Measurements from ENCODE around the gene PAPSS2. TPM values are rescaled to one million over a fixed set of nuclear protein-coding genes. Genes with fewer than 3 reads are reported as not detected.

Gene PAPSS2
- total RNA-seq, 2 experiments from 2014 or later = 0.22 to 0.40 TPM

- CTCF ChIA-PET = interaction anchor here (2.6 kb wide), 1 partner anchor 16 kb away, joined by 11 read pairs; no protein-coding TSS in a partner anchor
- no peak overlapping the region for H3K4me3 Mint-ChIP-seq
- peaks cover 33% of the 10 kb centered on the region for H3K4me1 Mint-ChIP-seq (ENCODE audit: low read depth)
- H3K27me3 Mint-ChIP-seq = no peaks in the 10 kb centered on the region
- POLR2A ChIA-PET = interaction anchor here (1.3 kb wide), 1 partner anchor 68 kb away, joined by 5 read pairs; the partner anchor contains the start of gene ATAD1
- H3K9me3 Mint-ChIP-seq = no peaks in the 10 kb centered on the region
- peaks cover 14% of the 10 kb centered on the region for H3K36me3 Mint-ChIP-seq
- H3K27ac Mint-ChIP-seq = no peak overlapping the region
- intact Hi-C loops (cut with micrococcal nuclease) = no loop called here
- DNase-seq = no peak
Observed at GRCh38 chr10:87750001-87750671, 90.5 kb downstream of the PAPSS2 start.

DNA sequence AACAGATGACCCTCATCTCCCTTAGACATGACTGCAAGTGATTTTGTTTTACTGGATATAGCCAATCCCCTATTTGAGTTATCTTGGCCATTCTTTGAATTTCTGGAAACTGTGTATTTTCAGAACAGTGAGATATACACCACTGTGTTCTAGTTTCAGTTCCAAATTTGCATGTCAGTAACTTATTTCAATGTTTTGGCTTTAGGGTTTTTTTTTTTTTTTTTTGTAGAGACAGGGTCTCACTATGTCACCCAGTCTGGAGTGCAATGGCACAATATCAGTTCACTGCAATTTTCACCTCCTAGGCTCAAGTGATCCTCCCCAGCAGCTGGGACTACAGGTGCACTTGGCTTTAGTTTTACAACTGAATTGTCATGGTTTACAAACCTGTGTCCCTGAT is 91.1 kb downstream of the PAPSS2 start:
- Mint-ChIP-seq H3K4me3 (no peak overlapping the region), H3K27me3 (no peaks in the 10 kb centered on the region), H3K27ac (no peak overlapping the region), H3K4me1 (ENCODE audit: low read depth) (peaks cover 33% of the 10 kb centered on the region), H3K9me3 (no peaks in the 10 kb centered on the region), H3K36me3 (peaks cover 16% of the 10 kb centered on the region)
- intact Hi-C loops (cut with micrococcal nuclease) = no loop called here
- ChIA-PET POLR2A (no interaction called here), CTCF (interaction anchor here (1.1 to 2.6 kb wide), 2 partner anchors 16 to 21 kb away, joined by 4 to 11 read pairs; no protein-coding TSS in a partner anchor)
- no peak for DNase-seq

- H3K27me3 Mint-ChIP-seq = no peaks in the 10 kb centered on the region
- H3K27ac Mint-ChIP-seq = no peak overlapping the region
- intact Hi-C loops (cut with micrococcal nuclease) = no loop called here
- no peak overlapping the region for H3K4me3 Mint-ChIP-seq
- H3K9me3 Mint-ChIP-seq = no peaks in the 10 kb centered on the region
- no peak for DNase-seq
- peaks cover 20% of the 10 kb centered on the region for H3K36me3 Mint-ChIP-seq
- peaks cover 33% of the 10 kb centered on the region for H3K4me1 Mint-ChIP-seq (ENCODE audit: low read depth)
- POLR2A ChIA-PET = interaction anchor here (1.1 kb wide), 1 partner anchor 11 kb away, joined by 5 read pairs; no protein-coding TSS in a partner anchor
- CTCF ChIA-PET = interaction anchor here (1.1 to 2.6 kb wide), 2 partner anchors 17 to 21 kb away, joined by 4 to 11 read pairs; no protein-coding TSS in a partner anchor
Observed at GRCh38 chr10:87751274-87751673, 91.6 kb downstream of the PAPSS2 start.

GRCh38 chr10:87752566-87752965 is 92.9 kb downstream of the PAPSS2 start:
- Mint-ChIP-seq H3K9me3 (no peaks in the 10 kb centered on the region), H3K27me3 (no peaks in the 10 kb centered on the region), H3K36me3 (peaks cover 23% of the 10 kb centered on the region), H3K4me1 (ENCODE audit: low read depth) (peaks cover 33% of the 10 kb centered on the region), H3K4me3 (no peak overlapping the region), H3K27ac (no peak overlapping the region)
- ChIA-PET CTCF (interaction anchor here (0.8 kb wide), 1 partner anchor 15 kb away, joined by 4 read pairs; no protein-coding TSS in a partner anchor), POLR2A (interaction anchor here (1.1 kb wide), 1 partner anchor 12 kb away, joined by 5 read pairs; no protein-coding TSS in a partner anchor)
- intact Hi-C loops (cut with micrococcal nuclease) = no loop called here
- no peak for DNase-seq

DNA sequence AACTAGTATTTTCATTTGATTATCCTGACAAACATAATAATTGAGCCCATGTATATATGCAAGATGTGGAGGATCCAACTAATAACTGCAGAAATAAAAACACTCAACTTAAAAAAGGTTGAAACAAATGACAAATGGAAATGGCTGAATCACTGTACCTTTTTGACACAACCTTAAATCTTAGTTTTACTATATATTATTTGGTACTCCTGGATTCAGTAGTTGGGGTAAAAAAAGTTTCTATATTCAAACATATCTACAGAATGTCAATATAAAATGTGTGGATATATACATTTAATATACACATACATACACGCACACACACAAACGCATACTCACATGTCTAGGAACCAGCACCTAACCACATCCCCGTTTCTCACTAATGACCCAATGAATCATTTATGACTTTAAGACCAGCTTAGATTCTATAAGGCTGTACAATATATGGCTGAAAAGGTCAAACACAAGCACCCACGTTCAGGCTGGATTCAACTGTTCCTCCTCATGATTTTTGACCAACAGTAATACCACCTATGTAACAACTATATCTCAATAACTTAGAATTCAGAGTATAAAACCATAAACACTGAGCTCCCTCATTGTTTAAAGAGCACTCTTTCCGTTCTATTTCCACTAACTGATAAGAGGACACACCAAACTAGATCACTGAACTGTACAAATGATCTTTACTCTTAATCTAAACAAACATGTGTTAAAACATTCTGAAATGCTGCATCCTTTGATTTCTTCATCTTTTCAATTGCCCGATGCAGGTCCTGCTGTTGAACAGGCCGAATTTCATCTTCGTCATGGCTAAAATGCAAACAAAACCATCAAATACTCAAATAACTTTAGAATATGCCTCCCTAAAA is 94.6 kb downstream of the PAPSS2 start:
- CTCF ChIA-PET = no interaction called here
- POLR2A ChIA-PET = no interaction called here
- Mint-ChIP-seq H3K9me3 (no peaks in the 10 kb centered on the region), H3K27me3 (no peaks in the 10 kb centered on the region), H3K4me1 (ENCODE audit: low read depth) (peaks cover 33% of the 10 kb centered on the region), H3K36me3 (peaks cover 26% of the 10 kb centered on the region), H3K27ac (peak overlapping the region; percentile 49), H3K4me3 (no peak overlapping the region)
- no peak for DNase-seq
- intact Hi-C loops (cut with micrococcal nuclease) = loop anchor here (1.0 kb wide), 1 partner anchor 8 kb away; no protein-coding TSS in a partner anchor

- DNase-seq = no peak
- ChIA-PET POLR2A (no interaction called here), CTCF (interaction anchor here (1.0 kb wide), 1 partner anchor 13 kb away, joined by 3 read pairs; no protein-coding TSS in a partner anchor)
- H3K27ac Mint-ChIP-seq = no peak overlapping the region
- H3K4me1 Mint-ChIP-seq (ENCODE audit: low read depth) = peaks cover 42% of the 10 kb centered on the region
- peaks cover 32% of the 10 kb centered on the region for H3K36me3 Mint-ChIP-seq
- intact Hi-C loops (cut with micrococcal nuclease) = no loop called here
- no peak overlapping the region for H3K4me3 Mint-ChIP-seq
- no peaks in the 10 kb centered on the region for H3K27me3 Mint-ChIP-seq
- H3K9me3 Mint-ChIP-seq = no peaks in the 10 kb centered on the region
Observed at GRCh38 chr10:87757685-87758084, 98.0 kb downstream of the PAPSS2 start.

GRCh38 chr10:87759551-87759950 is 99.9 kb downstream of the PAPSS2 start:
- Mint-ChIP-seq H3K27ac (no peak overlapping the region), H3K27me3 (no peaks in the 10 kb centered on the region), H3K36me3 (peaks cover 22% of the 10 kb centered on the region), H3K4me3 (no peak overlapping the region), H3K9me3 (no peaks in the 10 kb centered on the region), H3K4me1 (ENCODE audit: low read depth) (peaks cover 34% of the 10 kb centered on the region)
- POLR2A ChIA-PET = no interaction called here
- CTCF ChIA-PET = interaction anchor here (2.6 kb wide), 1 partner anchor 13 kb away, joined by 7 read pairs; no protein-coding TSS in a partner anchor
- intact Hi-C loops (cut with micrococcal nuclease) = no loop called here
- no peak for DNase-seq

DNA sequence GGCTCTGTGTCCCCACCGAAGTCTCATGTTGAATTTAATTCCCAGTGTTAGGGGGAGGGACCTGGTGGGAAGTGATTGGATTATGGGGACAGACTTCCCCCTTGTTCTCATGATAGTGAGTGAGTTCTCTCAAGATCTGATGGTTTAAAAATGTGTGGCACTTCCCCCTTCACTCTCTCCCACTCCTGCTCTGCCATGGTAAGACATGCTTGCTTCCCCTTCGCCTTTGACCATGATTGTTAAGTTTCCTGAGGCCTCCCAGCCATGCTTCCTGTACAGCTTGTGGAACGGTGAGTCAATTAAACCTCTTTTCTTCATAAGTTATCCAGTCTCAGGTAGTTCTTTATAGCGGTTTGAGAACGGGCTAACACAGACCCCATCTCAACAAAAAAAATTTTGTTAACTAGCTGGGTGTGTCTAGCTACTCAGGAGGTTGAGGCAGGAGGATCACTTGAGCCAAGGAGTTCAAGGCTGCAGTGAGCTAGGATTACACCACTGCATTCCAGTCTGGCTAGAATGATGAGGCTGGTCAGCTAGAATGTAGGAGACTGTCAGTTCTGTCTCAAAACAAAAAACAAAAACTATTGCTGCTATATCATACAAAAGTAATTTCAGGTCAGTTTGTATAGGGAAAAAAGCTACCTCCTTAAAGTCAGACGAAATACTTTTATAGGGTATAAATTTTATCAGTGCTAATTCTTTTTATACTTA is 100.7 kb downstream of the PAPSS2 start:
- H3K9me3 Mint-ChIP-seq = no peaks in the 10 kb centered on the region
- intact Hi-C loops (cut with micrococcal nuclease) = loop anchor here (5.0 kb wide), 1 partner anchor 668 kb away; the partner anchor contains the start of gene GLUD1
- ChIA-PET POLR2A (no interaction called here), CTCF (interaction anchor here (2.6 kb wide), 1 partner anchor 12 kb away, joined by 7 read pairs; no protein-coding TSS in a partner anchor)
- peak; percentile 23 for DNase-seq
- H3K36me3 Mint-ChIP-seq = peaks cover 22% of the 10 kb centered on the region
- peaks cover 31% of the 10 kb centered on the region for H3K4me1 Mint-ChIP-seq (ENCODE audit: low read depth)
- no peaks in the 10 kb centered on the region for H3K27me3 Mint-ChIP-seq
- H3K4me3 Mint-ChIP-seq = no peak overlapping the region
- peak overlapping the region; percentile 52 for H3K27ac Mint-ChIP-seq

- H3K27me3 Mint-ChIP-seq = no peaks in the 10 kb centered on the region
- H3K27ac Mint-ChIP-seq = peak overlapping the region; percentile 72
- DNase-seq = no peak
- H3K9me3 Mint-ChIP-seq = no peaks in the 10 kb centered on the region
- ChIA-PET POLR2A (interaction anchor here (1.5 kb wide), 1 partner anchor 17 kb away, joined by 3 read pairs; no protein-coding TSS in a partner anchor), CTCF (interaction anchor here (0.6 to 2.6 kb wide), 3 partner anchors 11 to 330 kb away, joined by 3 to 7 read pairs (median 4); no protein-coding TSS in a partner anchor)
- peaks cover 22% of the 10 kb centered on the region for H3K36me3 Mint-ChIP-seq
- intact Hi-C loops (cut with micrococcal nuclease) = loop anchor here (5.0 kb wide), 1 partner anchor 669 kb away; the partner anchor contains the start of gene GLUD1
- H3K4me1 Mint-ChIP-seq (ENCODE audit: low read depth) = peaks cover 31% of the 10 kb centered on the region
- H3K4me3 Mint-ChIP-seq = no peak overlapping the region
Observed at GRCh38 chr10:87761153-87761552, 101.5 kb downstream of the PAPSS2 start.

GRCh38 chr10:87761892-87762291 is 102.2 kb downstream of the PAPSS2 start:
- intact Hi-C loops (cut with micrococcal nuclease) = loop anchor here (1.0 to 5.0 kb wide), 6 partner anchors 8 to 670 kb away; partner anchors contain the start of genes ATAD1, GLUD1 and MINPP1

More at GRCh38 chr10:87761892-87762291, 102.2 kb downstream of the PAPSS2 start:
- peaks cover 31% of the 10 kb centered on the region for H3K4me1 Mint-ChIP-seq (ENCODE audit: low read depth)
- ChIA-PET POLR2A (interaction anchor here (1.5 kb wide), 1 partner anchor 18 kb away, joined by 3 read pairs; no protein-coding TSS in a partner anchor), CTCF (interaction anchor here (1.3 to 1.6 kb wide), 2 partner anchors 11 to 330 kb away, joined by 4 to 5 read pairs; no protein-coding TSS in a partner anchor)
- H3K4me3 Mint-ChIP-seq = no peak overlapping the region
- DNase-seq = peak; percentile 75
- peak overlapping the region; percentile 72 for H3K27ac Mint-ChIP-seq
- no peaks in the 10 kb centered on the region for H3K27me3 Mint-ChIP-seq
- peaks cover 20% of the 10 kb centered on the region for H3K36me3 Mint-ChIP-seq
- H3K9me3 Mint-ChIP-seq = no peaks in the 10 kb centered on the region
